NB4 (cell line): ENCODE results near the gene NETO2.
A peak's percentile ranks its signal among the peaks of the same experiment; 100 is the strongest.

Source experiments
- DNase-seq: peaks from one replicate; pipeline ENCODE4 v3.0.0; 2010; ENCODE audit warnings: low read depth
- H3K4me3 ChIP-seq: one replicate; pipeline ENCODE4 v1.5.1; 2011; ENCODE audit warnings: mild to moderate bottlenecking, low read depth, low read length, moderate library complexity
- CTCF ChIP-seq: IDR thresholded peaks from one replicate; pipeline ENCODE4 v1.5.1; 2012; ENCODE audit warnings: low read depth, low read length
- MAX ChIP-seq: IDR thresholded peaks from 2 replicates; pipeline ENCODE4 v1.6.1; 2011; ENCODE audit warnings: low read depth, low read length
- MYC ChIP-seq: IDR thresholded peaks from 2 replicates; pipeline ENCODE4 v1.6.1; 2011; ENCODE audit warnings: low read depth, low read length
- POLR2A ChIP-seq: IDR thresholded peaks from 2 replicates; pipeline ENCODE4 v1.6.1; 2011; ENCODE audit warnings: mild to moderate bottlenecking; ENCODE audit not compliant: insufficient read length; ENCODE audit errors: extremely low read depth

Gene NETO2

GRCh38 chr16:47029724-47030123, 114.0 kb downstream of the NETO2 start:
- H3K4me3 ChIP-seq: no peak overlapping the region
- peak; percentile 53 for DNase-seq
- no peak for TF ChIP-seq MAX

- no peak for DNase-seq
- H3K4me3 ChIP-seq: no peak overlapping the region
- TF ChIP-seq POLR2A (no peak), CTCF (no peak), MYC (no peak)
These were observed 114.9 kb downstream of the NETO2 start for GRCh38 chr16:47028767-47029377.
